HEK293 (cell line): ENCODE results near the gene AGXT.

Experiments used
- CTCF ChIA-PET: fragments of 350-600 bp; formaldehyde crosslinking; extraction: SDS; loops from one replicate; lab custom pipeline; 2021; ENCODE audit warnings: antibody characterized with exemption; lab: Yijun Ruan, JAX
- POLR2A ChIA-PET: fragments of 300-600 bp; formaldehyde crosslinking; extraction: SDS; loops from one replicate; lab custom pipeline; 2020; ENCODE audit warnings: antibody characterized with exemption, inconsistent platforms; lab: Yijun Ruan, JAX
- H3K27ac ChIP-seq: fragments of 200-500 bp; sonication (Bioruptor generic); 2 replicates; pipeline ENCODE4 v1.5.1; 2014; ENCODE audit warnings: low read depth, low read length, control low read depth, inconsistent platforms; ENCODE audit errors: extremely low read depth
- H3K36me3 ChIP-seq, 2 experiments: fragments of 200-500 bp in 1 of 2; sonication (Bioruptor generic) in 1 of 2; 1 replicate in 1 of 2; 2 replicates in 1 of 2; pipeline ENCODE4 v1.5.1; 2014 to 2017; ENCODE audit warnings: inconsistent platforms in 2 of 2, low read length in 2 of 2; ENCODE audit not compliant: control insufficient read depth in 2 of 2, insufficient read depth in 1 of 2
- H3K4me1 ChIP-seq: fragments of 200-500 bp; sonication (Bioruptor generic); 2 replicates; pipeline ENCODE4 v1.5.1; 2014; ENCODE audit warnings: mild to moderate bottlenecking, low read length, inconsistent platforms; ENCODE audit not compliant: control insufficient read depth, insufficient read depth
- H3K4me3 ChIP-seq: 2 replicates; pipeline ENCODE4 v1.5.1; 2011; ENCODE audit warnings: low read depth, mild to moderate bottlenecking, control low read depth, low read length, moderate library complexity
- H3K9me3 ChIP-seq: fragments of 200-500 bp; sonication (Bioruptor generic); 2 replicates; pipeline ENCODE4 v1.5.1; 2014; ENCODE audit warnings: low read depth, low read length, inconsistent platforms; ENCODE audit not compliant: control insufficient read depth, insufficient read depth
- GLI4 ChIP-seq: fragments of 450-650 bp; formaldehyde crosslinking; IDR thresholded peaks from 2 replicates; pipeline ENCODE4 v1.5.1; 2016; ENCODE audit warnings: missing biosample characterization, missing genetic modification characterization
- GLIS1 ChIP-seq: fragments of 450-650 bp; formaldehyde crosslinking; IDR thresholded peaks from 2 replicates; pipeline ENCODE4 v1.5.1; 2016; ENCODE audit warnings: missing biosample characterization, missing genetic modification characterization
- HIC1 ChIP-seq: fragments of 450-650 bp; formaldehyde crosslinking; IDR thresholded peaks from 2 replicates; pipeline ENCODE4 v1.5.1; 2016; ENCODE audit warnings: missing biosample characterization, missing genetic modification characterization
- KLF16 ChIP-seq: fragments of 450-650 bp; formaldehyde crosslinking; IDR thresholded peaks from 2 replicates; pipeline ENCODE4 v1.5.1; 2017; ENCODE audit warnings: missing biosample characterization, missing genetic modification characterization
- KLF9 ChIP-seq: fragments of 450-650 bp; formaldehyde crosslinking; IDR thresholded peaks from 2 replicates; pipeline ENCODE4 v1.5.1; 2016; ENCODE audit warnings: missing biosample characterization, missing genetic modification characterization, low read depth
- REPIN1 ChIP-seq: fragments of 450-650 bp; formaldehyde crosslinking; IDR thresholded peaks from 2 replicates; pipeline ENCODE4 v1.5.1; 2017; ENCODE audit warnings: missing biosample characterization, missing genetic modification characterization, low read depth
- SCRT2 ChIP-seq: fragments of 450-650 bp; formaldehyde crosslinking; IDR thresholded peaks from 2 replicates; pipeline ENCODE4 v1.5.1; 2016; ENCODE audit warnings: missing biosample characterization, missing genetic modification characterization
- ZBTB1 ChIP-seq: fragments of 450-650 bp; formaldehyde crosslinking; IDR thresholded peaks from 2 replicates; pipeline ENCODE4 v1.5.1; 2016; ENCODE audit warnings: missing biosample characterization, missing genetic modification characterization
- ZIC2 ChIP-seq: fragments of 450-650 bp; formaldehyde crosslinking; IDR thresholded peaks from 2 replicates; pipeline ENCODE4 v1.5.1; 2016; ENCODE audit warnings: missing biosample characterization, missing genetic modification characterization
- ZNF114 ChIP-seq: fragments of 450-650 bp; formaldehyde crosslinking; IDR thresholded peaks from 2 replicates; pipeline ENCODE4 v1.5.0; 2017; ENCODE audit warnings: missing biosample characterization, missing genetic modification characterization
- ZNF140 ChIP-seq: fragments of 450-650 bp; formaldehyde crosslinking; IDR thresholded peaks from 2 replicates; pipeline ENCODE4 v1.5.1; 2016; ENCODE audit warnings: missing biosample characterization, missing genetic modification characterization
- ZNF239 ChIP-seq: fragments of 450-650 bp; formaldehyde crosslinking; IDR thresholded peaks from 2 replicates; pipeline ENCODE4 v1.5.1; 2016; ENCODE audit warnings: missing biosample characterization, missing genetic modification characterization
- ZNF311 ChIP-seq: fragments of 450-650 bp; formaldehyde crosslinking; IDR thresholded peaks from 2 replicates; pipeline ENCODE4 v1.5.1; 2017; ENCODE audit warnings: missing biosample characterization, missing genetic modification characterization, borderline replicate concordance
- ZNF473 ChIP-seq: fragments of 450-650 bp; formaldehyde crosslinking; IDR thresholded peaks from 2 replicates; pipeline ENCODE4 v1.5.1; 2017; ENCODE audit warnings: missing biosample characterization, missing genetic modification characterization
- ZNF510 ChIP-seq: fragments of 450-650 bp; formaldehyde crosslinking; IDR thresholded peaks from 2 replicates; pipeline ENCODE4 v1.5.1; 2018; ENCODE audit warnings: mild to moderate bottlenecking, missing genetic modification characterization, missing biosample characterization; ENCODE audit not compliant: insufficient replicate concordance
- ZNF514 ChIP-seq: fragments of 450-650 bp; formaldehyde crosslinking; IDR thresholded peaks from 2 replicates; pipeline ENCODE4 v1.5.1; 2016; ENCODE audit warnings: missing biosample characterization, missing genetic modification characterization
- ZNF692 ChIP-seq: fragments of 450-650 bp; formaldehyde crosslinking; IDR thresholded peaks from 2 replicates; pipeline ENCODE4 v1.5.1; 2016; ENCODE audit warnings: missing biosample characterization, missing genetic modification characterization
- ZNF704 ChIP-seq: fragments of 450-650 bp; formaldehyde crosslinking; IDR thresholded peaks from 2 replicates; pipeline ENCODE4 v1.5.1; 2016; ENCODE audit warnings: missing biosample characterization, missing genetic modification characterization

AGXT gene

GRCh38 chr2:240920783-240921231 is 52.2 kb downstream of the AGXT start:
- Histone ChIP-seq H3K27ac (no peak overlapping the region), H3K4me1 (0 out of 2 replicates have a peak, but pooled peaks cover 2% of the 10 kb centered on the region), H3K4me3 (no peak overlapping the region), H3K36me3 (no peaks in the 10 kb centered on the region), H3K9me3 (no peaks in the 10 kb centered on the region)
- ChIA-PET POLR2A (no interaction called here), CTCF (no interaction called here)
- TF ChIP-seq ZNF704 = no peak
- no peak for TF ChIP-seq ZNF514 (tag by site-specific recombination)
- no peak for TF ChIP-seq ZNF239

- Histone ChIP-seq H3K4me3 (no peak overlapping the region), H3K36me3 (no peaks in the 10 kb centered on the region), H3K9me3 (no peaks in the 10 kb centered on the region), H3K4me1 (0 out of 2 replicates have a peak, but pooled peaks cover 2% of the 10 kb centered on the region), H3K27ac (no peak overlapping the region)
- no peak for TF ChIP-seq GLI4 (tag by site-specific recombination)
- TF ChIP-seq ZNF692 = 0 out of 2 replicates have a peak, but pooled peaks have one; percentile 19
- TF ChIP-seq GLIS1 (tag by site-specific recombination) = peak; percentile 82
- ChIA-PET CTCF (no interaction called here), POLR2A (no interaction called here)
These were observed 52.8 kb downstream of the AGXT start for GRCh38 chr2:240921311-240921994.

GRCh38 chr2:240921995-240922244 is 53.3 kb downstream of the AGXT start:
- Histone ChIP-seq H3K27ac (no peak overlapping the region), H3K4me1 (no peaks in the 10 kb centered on the region), H3K4me3 (no peak overlapping the region), H3K9me3 (no peaks in the 10 kb centered on the region), H3K36me3 (no peaks in the 10 kb centered on the region)
- ChIA-PET CTCF (interaction anchor here (0.6 kb wide), 1 partner anchor 7 kb away, joined by 4 read pairs; no protein-coding TSS in a partner anchor), POLR2A (interaction anchor here (0.6 kb wide), 1 partner anchor 659 kb away, joined by 3 read pairs; no protein-coding TSS in a partner anchor)
- no peak for TF ChIP-seq GLI4 (tag by site-specific recombination)
- no peak for TF ChIP-seq ZNF140 (tag by site-specific recombination)
- no peak for TF ChIP-seq ZNF473 (tag by site-specific recombination)
- TF ChIP-seq GLIS1 (tag by site-specific recombination) = peak; percentile 45
- TF ChIP-seq ZBTB1 (tag by site-specific recombination) = no peak
- TF ChIP-seq ZNF114 = no peak
- no peak for TF ChIP-seq ZNF510 (tag by site-specific recombination)
- TF ChIP-seq KLF9 = 0 out of 2 replicates have a peak, but pooled peaks have one; percentile 19
- TF ChIP-seq KLF16 (tag by site-specific recombination) = no peak
- TF ChIP-seq REPIN1 (tag by site-specific recombination) = no peak

GRCh38 chr2:240922245-240922981 is 53.8 kb downstream of the AGXT start:
- Histone ChIP-seq H3K9me3 (no peaks in the 10 kb centered on the region), H3K36me3 (no peaks in the 10 kb centered on the region), H3K4me3 (no peak overlapping the region), H3K27ac (no peak overlapping the region), H3K4me1 (no peaks in the 10 kb centered on the region)
- POLR2A ChIA-PET = interaction anchor here (0.6 kb wide), 1 partner anchor 658 kb away, joined by 3 read pairs; no protein-coding TSS in a partner anchor
- CTCF ChIA-PET = interaction anchor here (0.6 kb wide), 1 partner anchor 8 kb away, joined by 4 read pairs; no protein-coding TSS in a partner anchor
- TF ChIP-seq ZIC2 (tag by site-specific recombination) (peak; percentile 19), HIC1 (tag by site-specific recombination) (peak; percentile 67), ZNF311 (tag by site-specific recombination) (no peak), SCRT2 (tag by site-specific recombination) (peak; percentile 38)
